ENCODE measurements around the gene EMILIN1.
"Not testable (repeated sequence)": the region's sequence is repeated elsewhere in the genome, so short reads cannot be mapped to it uniquely, and the experiment has no call there.

Gene EMILIN1

GRCh38 chr2:27108221-27108620, 29.8 kb downstream of the EMILIN1 start:
- Histone ChIP-seq H3F3A (ENCODE audit: control insufficient read depth, insufficient read depth) (no peaks in the 10 kb centered on the region), H3K4me1 (ENCODE audit: control insufficient read depth, low read length) (no peaks in the 10 kb centered on the region), H3K79me2 (ENCODE audit: control insufficient read depth, low read length) (no peaks in the 10 kb centered on the region), H4K20me1 (ENCODE audit: control insufficient read depth, insufficient read depth, low read depth, low read length) (no peaks in the 10 kb centered on the region), H3K4me3 (ENCODE audit: low read length) (no peak overlapping the region), H3K9me3 (ENCODE audit: control insufficient read depth, insufficient read depth, low read length) (no peaks in the 10 kb centered on the region), H3K27me3 (ENCODE audit: control insufficient read depth, low read length) (no peaks in the 10 kb centered on the region), H3K27ac (ENCODE audit: low read depth, low read length) (no peak overlapping the region), H3K4me2 (ENCODE audit: low read length) (no peak overlapping the region), H3K9me2 (replicated peaks; ENCODE audit: control insufficient read depth, low read length) (no peaks in the 10 kb centered on the region), H3K36me3 (ENCODE audit: control insufficient read depth, low read length) (no peaks in the 10 kb centered on the region)
- TF ChIP-seq CTCF (IDR thresholded peaks at IDR 0.05; ENCODE audit: low read depth, low read length, poor library complexity, severe bottlenecking) (no peak), EZH2phosphoT487 (IDR thresholded peaks at IDR 0.05; ENCODE audit: borderline replicate concordance, low read length) (no peak)

- H3K4me3 ChIP-seq (ENCODE audit: low read length), result no peak overlapping the region
Observed at GRCh38 chr2:27109083-27109482, 30.7 kb downstream of the EMILIN1 start.

GRCh38 chr2:27110603-27111352, 32.4 kb downstream of the EMILIN1 start:
- not testable (repeated sequence) for H3K9me2 ChIP-seq (replicated peaks; ENCODE audit: control insufficient read depth, low read length); H3K9me3 ChIP-seq (ENCODE audit: control insufficient read depth, insufficient read depth, low read length); H3K4me1 ChIP-seq (ENCODE audit: control insufficient read depth, low read length); H3K4me3 ChIP-seq (ENCODE audit: low read length); H3K79me2 ChIP-seq (ENCODE audit: control insufficient read depth, low read length); H3K4me2 ChIP-seq (ENCODE audit: low read length); H3K36me3 ChIP-seq (ENCODE audit: control insufficient read depth, low read length); H3F3A ChIP-seq (ENCODE audit: control insufficient read depth, insufficient read depth); H4K20me1 ChIP-seq (ENCODE audit: control insufficient read depth, insufficient read depth, low read depth, low read length); H3K27ac ChIP-seq (ENCODE audit: low read depth, low read length); H3K27me3 ChIP-seq (ENCODE audit: control insufficient read depth, low read length)

More at GRCh38 chr2:27109083-27109482, 30.7 kb downstream of the EMILIN1 start:
- Histone ChIP-seq H3K9me2 (replicated peaks; ENCODE audit: control insufficient read depth, low read length) (no peaks in the 10 kb centered on the region), H3K4me2 (ENCODE audit: low read length) (no peak overlapping the region), H4K20me1 (ENCODE audit: control insufficient read depth, insufficient read depth, low read depth, low read length) (no peaks in the 10 kb centered on the region), H3K4me1 (ENCODE audit: control insufficient read depth, low read length) (no peaks in the 10 kb centered on the region), H3K79me2 (ENCODE audit: control insufficient read depth, low read length) (no peaks in the 10 kb centered on the region), H3F3A (ENCODE audit: control insufficient read depth, insufficient read depth) (no peaks in the 10 kb centered on the region), H3K27me3 (ENCODE audit: control insufficient read depth, low read length) (no peaks in the 10 kb centered on the region), H3K27ac (ENCODE audit: low read depth, low read length) (no peak overlapping the region), H3K36me3 (ENCODE audit: control insufficient read depth, low read length) (no peaks in the 10 kb centered on the region), H3K9me3 (ENCODE audit: control insufficient read depth, insufficient read depth, low read length) (no peaks in the 10 kb centered on the region)
- TF ChIP-seq CTCF (IDR thresholded peaks at IDR 0.05; ENCODE audit: low read depth, low read length, poor library complexity, severe bottlenecking) (no peak), EZH2phosphoT487 (IDR thresholded peaks at IDR 0.05; ENCODE audit: borderline replicate concordance, low read length) (no peak)

GRCh38 chr2:27111392-27112078, 33.1 kb downstream of the EMILIN1 start:
- H3K79me2 ChIP-seq (ENCODE audit: control insufficient read depth, low read length); H4K20me1 ChIP-seq (ENCODE audit: control insufficient read depth, insufficient read depth, low read depth, low read length); H3K36me3 ChIP-seq (ENCODE audit: control insufficient read depth, low read length); H3K9me2 ChIP-seq (replicated peaks; ENCODE audit: control insufficient read depth, low read length); H3K4me1 ChIP-seq (ENCODE audit: control insufficient read depth, low read length); H3K27ac ChIP-seq (ENCODE audit: low read depth, low read length); H3K27me3 ChIP-seq (ENCODE audit: control insufficient read depth, low read length); H3K4me3 ChIP-seq (ENCODE audit: low read length); H3K9me3 ChIP-seq (ENCODE audit: control insufficient read depth, insufficient read depth, low read length); H3K4me2 ChIP-seq (ENCODE audit: low read length); H3F3A ChIP-seq (ENCODE audit: control insufficient read depth, insufficient read depth): not testable (repeated sequence)
